RWPE2 (cell line): ENCODE measurements around the gene NOS1AP.

ENCODE experiments used
- ATAC-seq: fragments of 200-7000 bp; cut with Tn5 transposase; 3 replicates; pipeline ENCODE4 v1.9.1; 2021; ENCODE audit warnings: low read depth
- DNase-seq: peaks from one replicate; pipeline ENCODE4 v3.0.0-alpha.2; 2020; ENCODE audit warnings: low spot score
- H3K27ac ChIP-seq: fragments of 450-650 bp; 2 replicates; pipeline ENCODE4 v1.5.1; 2017; ENCODE audit warnings: mild to moderate bottlenecking; ENCODE audit not compliant: poor library complexity, severe bottlenecking
- H3K27me3 ChIP-seq: fragments of 250-450 bp; sonication (Bioruptor Pico); 2 replicates; pipeline ENCODE4 v1.5.1; 2021; ENCODE audit warnings: mild to moderate bottlenecking, moderate library complexity; ENCODE audit not compliant: insufficient read depth, poor library complexity, severe bottlenecking
- H3K36me3 ChIP-seq: fragments of 250-450 bp; sonication (Bioruptor Pico); 2 replicates; pipeline ENCODE4 v1.5.1; 2020; ENCODE audit warnings: low read depth, mild to moderate bottlenecking, moderate library complexity
- H3K4me1 ChIP-seq: fragments of 250-450 bp; sonication (Bioruptor Pico); 2 replicates; pipeline ENCODE4 v1.5.1; 2021; ENCODE audit warnings: mild to moderate bottlenecking, moderate library complexity; ENCODE audit not compliant: insufficient read depth, poor library complexity, severe bottlenecking
- H3K4me3 ChIP-seq: fragments of 250-450 bp; sonication (Bioruptor Pico); 2 replicates; pipeline ENCODE4 v1.5.1; 2021; ENCODE audit warnings: mild to moderate bottlenecking, moderate library complexity; ENCODE audit not compliant: severe bottlenecking
- H3K9me3 ChIP-seq: fragments of 250-450 bp; sonication (Bioruptor Pico); 2 replicates; pipeline ENCODE4 v1.5.1; 2021; ENCODE audit warnings: mild to moderate bottlenecking, moderate library complexity; ENCODE audit not compliant: severe bottlenecking
- CTCF ChIP-seq: fragments of 450-650 bp; IDR thresholded peaks from one replicate; pipeline ENCODE4 v1.5.1; 2017; ENCODE audit warnings: mild to moderate bottlenecking, moderate library complexity; ENCODE audit not compliant: poor library complexity, severe bottlenecking

The NOS1AP gene

GRCh38 chr1:162368451-162368850, 299.0 kb downstream of the NOS1AP start:
- Histone ChIP-seq H3K4me3 (no peak overlapping the region), H3K4me1 (peaks cover 11% of the 10 kb centered on the region), H3K9me3 (no peaks in the 10 kb centered on the region), H3K27ac (peak overlapping the region; percentile 36), H3K36me3 (no peaks in the 10 kb centered on the region), H3K27me3 (no peaks in the 10 kb centered on the region)
- no peak for DNase-seq
- TF ChIP-seq CTCF = no peak
- no peak for ATAC-seq

- DNase-seq (no peak), ATAC-seq (no peak)
- Histone ChIP-seq H3K27ac (no peak overlapping the region), H3K36me3 (no peaks in the 10 kb centered on the region), H3K4me1 (peaks cover 19% of the 10 kb centered on the region), H3K27me3 (no peaks in the 10 kb centered on the region), H3K4me3 (no peak overlapping the region), H3K9me3 (no peaks in the 10 kb centered on the region)
- no peak for TF ChIP-seq CTCF
Observed at GRCh38 chr1:162369571-162369970, 300.1 kb downstream of the NOS1AP start.

- Histone ChIP-seq H3K4me3 (no peak overlapping the region), H3K9me3 (no peaks in the 10 kb centered on the region), H3K27ac (no peak overlapping the region), H3K27me3 (no peaks in the 10 kb centered on the region), H3K36me3 (no peaks in the 10 kb centered on the region), H3K4me1 (peaks cover 19% of the 10 kb centered on the region)
- TF ChIP-seq CTCF = no peak
- no peak for ATAC-seq
- no peak for DNase-seq
Observed at GRCh38 chr1:162370161-162370560, 300.7 kb downstream of the NOS1AP start.

GRCh38 chr1:162370721-162371120, 301.2 kb downstream of the NOS1AP start:
- Histone ChIP-seq H3K27me3 (no peaks in the 10 kb centered on the region), H3K36me3 (no peaks in the 10 kb centered on the region), H3K4me1 (peaks cover 19% of the 10 kb centered on the region), H3K27ac (no peak overlapping the region), H3K9me3 (no peaks in the 10 kb centered on the region), H3K4me3 (no peak overlapping the region)
- ATAC-seq (no peak), DNase-seq (no peak)
- TF ChIP-seq CTCF = no peak

GRCh38 chr1:162371611-162372010, 302.1 kb downstream of the NOS1AP start:
- H3K4me3 ChIP-seq = no peak overlapping the region
- no peaks in the 10 kb centered on the region for H3K9me3 ChIP-seq
- TF ChIP-seq CTCF = no peak
- peaks cover 19% of the 10 kb centered on the region for H3K4me1 ChIP-seq
- no peaks in the 10 kb centered on the region for H3K27me3 ChIP-seq
- H3K36me3 ChIP-seq = no peaks in the 10 kb centered on the region
- DNase-seq = no peak
- peak overlapping the region; percentile 46 for H3K27ac ChIP-seq
- ATAC-seq = peak; percentile 59
